HG02610 (cell line): ENCODE measurements around the gene BPIFB3.

ENCODE experiments used
- ATAC-seq: cut with Tn5 transposase; IDR thresholded peaks from one replicate; pipeline ENCODE4 v1.9.1; 2021; ENCODE audit warnings: mild to moderate bottlenecking, moderate library complexity; ENCODE audit not compliant: unreplicated experiment

Gene BPIFB3, protein sequence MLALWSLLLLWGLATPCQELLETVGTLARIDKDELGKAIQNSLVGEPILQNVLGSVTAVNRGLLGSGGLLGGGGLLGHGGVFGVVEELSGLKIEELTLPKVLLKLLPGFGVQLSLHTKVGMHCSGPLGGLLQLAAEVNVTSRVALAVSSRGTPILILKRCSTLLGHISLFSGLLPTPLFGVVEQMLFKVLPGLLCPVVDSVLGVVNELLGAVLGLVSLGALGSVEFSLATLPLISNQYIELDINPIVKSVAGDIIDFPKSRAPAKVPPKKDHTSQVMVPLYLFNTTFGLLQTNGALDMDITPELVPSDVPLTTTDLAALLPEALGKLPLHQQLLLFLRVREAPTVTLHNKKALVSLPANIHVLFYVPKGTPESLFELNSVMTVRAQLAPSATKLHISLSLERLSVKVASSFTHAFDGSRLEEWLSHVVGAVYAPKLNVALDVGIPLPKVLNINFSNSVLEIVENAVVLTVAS

GRCh38 chr20:33053291-33054106, at the start of gene BPIFB3:
Gene BPIFB3, plus strand, starts transcription at chr20:33053903. Its CDS starts 1,533 bp downstream, at chr20:33055436.
- ATAC-seq = no peak

DNA sequence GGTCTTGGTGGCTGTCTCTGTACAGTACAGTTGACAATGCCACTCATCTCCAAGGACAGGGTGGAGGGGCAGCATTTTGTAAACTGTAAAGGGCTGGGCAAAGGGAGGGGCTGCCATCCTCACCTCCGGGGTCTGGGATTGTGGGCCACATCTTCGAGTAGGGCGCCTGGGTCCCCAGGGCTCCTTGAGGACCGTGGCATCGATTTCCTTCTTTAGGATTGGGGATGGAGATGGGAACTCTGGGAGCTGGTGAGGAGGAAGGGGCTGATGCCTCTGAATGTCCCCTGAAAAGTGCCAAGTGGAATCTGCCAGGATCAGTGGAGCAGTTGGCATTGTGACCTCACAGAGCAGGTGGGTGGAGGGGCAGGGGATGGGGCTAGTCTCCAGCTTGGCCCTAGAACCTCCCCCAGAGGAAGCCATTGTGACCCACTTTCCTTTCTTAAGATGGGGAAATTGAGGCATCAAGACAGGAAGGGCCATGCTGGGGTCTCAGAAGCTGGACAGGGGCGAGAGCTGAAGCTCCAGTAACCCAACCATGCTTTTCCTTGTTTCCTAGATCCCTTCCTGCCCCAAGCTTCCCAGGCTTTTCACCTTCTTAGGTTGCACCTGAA, 49.5 kb upstream of the BPIFB3 start, which contains the start of gene SUN5:
TSS of gene SUN5 (minus strand) at position 293 of the 611 bp plus-strand sequence. CDS start at position 200, 93 bp downstream.
- ATAC-seq = no peak

GRCh38 chr20:33005132-33005566, 48.6 kb upstream of the BPIFB3 start:
- no peak for ATAC-seq

DNA sequence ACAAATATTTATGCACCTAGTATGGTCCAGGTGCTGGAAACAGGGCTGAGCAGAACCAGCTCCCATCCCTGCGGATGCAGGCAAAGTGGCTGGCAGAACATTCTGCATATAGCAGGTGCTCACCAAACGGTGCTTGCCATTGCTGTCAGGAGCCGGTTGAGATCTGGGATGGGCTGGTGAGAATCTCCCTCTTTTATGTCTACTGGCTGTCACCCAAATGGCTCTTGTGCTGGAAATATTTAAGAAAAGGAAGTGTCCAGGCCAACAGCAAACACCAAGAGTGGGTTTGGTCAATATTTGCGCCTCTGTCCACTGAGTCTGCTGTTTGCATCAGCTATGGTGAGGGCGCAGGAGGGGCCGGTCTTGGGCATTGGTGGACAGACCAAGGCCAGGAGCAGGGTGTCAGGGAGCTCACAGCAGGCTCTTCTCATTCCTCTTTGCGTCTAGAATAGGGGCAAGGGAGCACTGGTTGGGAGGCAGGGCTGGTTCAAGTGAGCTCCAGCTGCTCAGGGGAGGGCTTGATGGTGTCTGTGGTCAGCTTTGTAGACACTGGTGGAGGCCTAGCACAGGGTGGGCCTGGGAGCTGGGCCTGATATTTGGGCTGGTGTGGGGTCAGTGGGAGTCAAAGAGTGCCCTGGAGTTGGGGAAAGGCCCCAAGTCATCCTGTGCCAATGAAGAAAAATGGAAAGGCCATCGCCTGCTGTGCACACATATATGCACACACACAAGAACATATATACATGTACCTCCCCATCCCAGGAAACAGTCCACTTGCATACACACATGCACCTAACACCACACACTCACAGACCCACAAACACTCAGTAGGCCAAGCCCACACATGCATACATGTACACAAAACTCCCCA, 47.6 kb upstream of the BPIFB3 start:
- ATAC-seq = no peak

- no peak for ATAC-seq
Observed at GRCh38 chr20:33006776-33007375, 46.8 kb upstream of the BPIFB3 start.

- ATAC-seq = no peak
Observed at GRCh38 chr20:33007376-33008335, 46.0 kb upstream of the BPIFB3 start, which contains the start of gene BPIFB2. Gene BPIFB2, plus strand, starts transcription at chr20:33007704. Its CDS starts 871 bp downstream, at chr20:33008575.

DNA sequence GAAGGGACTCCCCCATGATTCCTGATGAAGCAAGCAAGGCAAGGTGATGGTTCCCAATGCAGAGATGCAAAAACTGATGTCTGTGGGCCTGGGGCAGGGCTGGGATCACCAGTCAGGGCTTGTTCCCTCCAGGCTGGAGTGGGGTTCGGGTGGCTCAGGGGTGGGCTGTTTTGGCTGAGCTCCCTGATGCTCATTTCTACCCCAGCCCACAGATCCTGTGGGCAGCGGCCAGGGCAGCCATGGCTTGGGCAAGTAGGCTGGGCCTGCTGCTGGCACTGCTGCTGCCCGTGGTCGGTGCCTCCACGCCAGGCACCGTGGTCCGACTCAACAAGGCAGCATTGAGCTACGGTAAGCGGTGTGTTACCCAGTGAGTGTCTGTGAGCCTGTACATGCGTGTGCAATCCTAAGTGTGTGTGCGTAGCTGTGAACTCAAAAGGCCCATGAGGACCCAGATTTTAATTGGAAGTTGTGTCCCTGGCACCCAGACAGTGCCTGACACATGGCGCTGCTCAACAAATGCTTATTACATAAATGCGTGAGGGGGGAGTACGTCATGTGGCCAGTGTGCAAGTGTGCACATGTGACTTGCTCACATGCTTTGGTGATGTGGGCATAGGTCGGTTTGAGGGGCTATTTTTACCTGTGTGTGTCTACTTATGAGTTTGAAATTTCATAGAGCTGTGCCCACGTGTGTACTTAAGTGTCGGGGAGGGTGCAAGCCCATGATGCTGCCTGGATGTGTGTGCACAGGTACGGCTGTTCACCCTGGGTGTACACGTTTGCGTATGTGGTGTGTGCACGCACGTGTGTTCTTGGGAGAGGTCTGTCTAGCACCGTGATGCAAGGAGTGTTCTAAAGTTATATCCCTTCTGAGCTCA, 45.1 kb upstream of the BPIFB3 start:
- no peak for ATAC-seq

- ATAC-seq = no peak
Observed at GRCh38 chr20:33009214-33010132, 44.2 kb upstream of the BPIFB3 start.

GRCh38 chr20:33010133-33010504, 43.6 kb upstream of the BPIFB3 start:
- no peak for ATAC-seq

- no peak for ATAC-seq
Observed at GRCh38 chr20:33010674-33011449, 42.8 kb upstream of the BPIFB3 start.

DNA sequence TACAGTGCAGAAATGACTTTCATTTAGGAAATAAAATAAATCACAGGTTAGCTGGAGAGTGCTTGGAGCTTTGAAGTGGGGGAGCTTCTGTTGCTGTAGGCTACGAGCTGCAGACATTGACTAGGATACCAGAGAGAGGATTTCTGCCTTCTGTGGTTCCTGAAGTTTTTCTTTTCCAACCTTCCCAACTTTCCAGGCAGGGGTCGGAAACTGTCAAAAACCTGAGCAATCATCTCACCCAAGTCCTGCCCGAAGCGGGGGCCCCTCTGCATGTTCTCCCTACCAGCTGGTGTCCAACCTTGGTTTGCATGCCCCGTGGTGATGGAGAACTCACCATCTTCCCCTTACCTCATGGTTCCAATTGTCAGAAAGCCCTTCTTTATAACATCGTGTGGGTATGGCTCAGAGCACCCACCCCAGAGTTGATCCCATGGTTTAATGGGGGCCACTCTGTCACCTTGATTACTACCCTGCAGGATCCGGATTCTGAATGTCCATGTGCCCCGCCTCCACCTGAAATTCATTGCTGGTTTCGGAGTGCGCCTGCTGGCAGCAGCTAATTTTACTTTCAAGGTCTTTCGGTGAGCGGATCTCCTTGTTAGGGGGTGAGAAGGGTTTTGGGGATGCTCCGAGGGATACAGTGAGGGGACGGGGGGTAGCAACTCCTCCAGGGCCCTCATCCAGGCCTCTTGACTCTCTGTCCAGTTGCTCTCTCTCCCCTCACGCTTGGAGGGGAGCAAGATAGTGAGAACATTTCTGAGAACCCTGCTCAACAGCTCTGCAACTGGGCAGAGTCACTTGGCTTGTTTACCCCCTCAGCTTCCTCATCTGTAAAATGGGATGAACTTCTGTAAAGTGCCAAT, 41.1 kb upstream of the BPIFB3 start:
- ATAC-seq = no peak

GRCh38 chr20:33013701-33014326, 39.9 kb upstream of the BPIFB3 start:
- ATAC-seq = no peak

GRCh38 chr20:33014336-33015113, 39.2 kb upstream of the BPIFB3 start:
- no peak for ATAC-seq

DNA sequence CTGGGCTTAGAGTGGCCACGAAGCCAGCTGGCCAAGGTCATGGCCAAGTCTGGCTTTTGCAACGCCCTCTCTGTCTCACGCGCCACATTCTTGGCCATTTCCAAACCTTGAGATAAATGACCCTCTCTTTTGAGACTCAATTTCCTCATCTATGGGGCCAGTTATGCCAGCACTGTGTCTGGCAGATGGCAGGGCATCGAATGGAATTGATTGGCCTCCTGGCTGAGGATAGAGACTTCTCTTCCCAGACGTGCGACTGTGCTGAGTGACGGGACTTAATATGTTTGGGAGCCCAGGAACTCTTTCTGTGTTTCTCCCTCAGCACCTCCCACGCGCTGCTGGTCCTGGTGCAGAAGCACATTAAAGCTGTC, 38.6 kb upstream of the BPIFB3 start:
- ATAC-seq = no peak
